HG03460 (cell line): ENCODE results near the gene DENND6B.
"Not testable (repeated sequence)": the region's sequence is repeated elsewhere in the genome, so short reads cannot be mapped to it uniquely, and the experiment has no call there.

Experiments used
- ATAC-seq: cut with Tn5 transposase; IDR thresholded peaks from one replicate; pipeline ENCODE4 v1.9.1; 2021; ENCODE audit not compliant: unreplicated experiment

The DENND6B gene

GRCh38 chr22:50274771-50275170 is 52.0 kb downstream of the DENND6B start:
- ATAC-seq = no peak

- no peak for ATAC-seq
Observed at GRCh38 chr22:50274311-50274710, 52.5 kb downstream of the DENND6B start.

DNA sequence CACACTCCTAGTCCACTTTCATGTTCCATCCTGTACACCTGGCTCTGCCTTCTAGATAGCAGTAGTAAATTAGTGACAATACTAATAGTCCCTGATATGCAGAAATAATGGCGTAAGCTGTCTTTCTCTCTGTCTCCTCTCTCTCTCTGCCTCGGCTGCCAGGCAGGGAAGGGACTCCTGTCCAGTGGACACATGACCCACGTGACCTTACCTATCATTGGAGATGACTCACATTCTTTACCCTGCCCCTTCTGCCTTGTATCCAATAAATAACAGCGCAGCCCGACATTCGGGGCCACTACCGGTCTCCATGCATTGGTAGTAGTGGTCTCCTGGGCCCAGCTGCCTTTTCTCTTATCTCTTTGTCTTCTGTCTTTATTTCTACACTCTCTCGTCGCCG is 53.0 kb downstream of the DENND6B start:
- ATAC-seq = not testable (repeated sequence)

- not testable (repeated sequence) for ATAC-seq
Observed at GRCh38 chr22:50273352-50273751, 53.5 kb downstream of the DENND6B start.

- no peak for ATAC-seq
Observed at GRCh38 chr22:50272044-50272802, 54.6 kb downstream of the DENND6B start.

GRCh38 chr22:50271519-50271970 is 55.3 kb downstream of the DENND6B start:
- no peak for ATAC-seq

GRCh38 chr22:50270666-50271394 is 56.0 kb downstream of the DENND6B start:
- ATAC-seq = no peak

GRCh38 chr22:50269970-50270665 is 56.7 kb downstream of the DENND6B start, which contains the start of gene MAPK11:
TSS of gene MAPK11 (minus strand) at chr22:50270380. CDS start at chr22:50270292, 88 bp downstream.
- no peak for ATAC-seq

- no peak for ATAC-seq
Observed at GRCh38 chr22:50269573-50269969, 57.2 kb downstream of the DENND6B start.

DNA sequence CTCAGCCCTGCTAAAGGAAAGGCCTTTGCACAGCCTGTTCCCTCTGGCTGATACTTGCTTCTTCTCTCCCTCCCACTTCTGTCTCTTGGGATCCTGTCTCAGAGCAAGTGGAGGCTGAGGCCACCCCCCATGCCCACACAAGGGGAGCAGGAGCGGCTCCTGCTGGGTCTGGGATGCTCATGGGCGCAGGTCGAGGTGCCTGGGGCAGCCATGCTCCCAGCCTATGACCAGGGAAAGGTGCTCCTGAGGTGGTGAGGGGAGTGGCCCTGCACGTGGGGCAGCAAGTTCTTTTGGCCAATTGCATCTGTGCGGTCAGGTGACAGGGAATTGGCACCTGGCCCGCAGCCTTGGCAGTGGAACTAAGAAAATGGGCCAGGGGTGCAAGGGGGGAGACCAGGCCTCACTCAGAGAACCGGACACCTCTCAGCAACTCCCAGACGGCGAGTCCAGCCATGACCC is 58.1 kb downstream of the DENND6B start:
- no peak for ATAC-seq

- no peak for ATAC-seq
Observed at GRCh38 chr22:50267591-50268390, 59.0 kb downstream of the DENND6B start.

GRCh38 chr22:50266994-50267393 is 59.8 kb downstream of the DENND6B start:
- no peak for ATAC-seq

DNA sequence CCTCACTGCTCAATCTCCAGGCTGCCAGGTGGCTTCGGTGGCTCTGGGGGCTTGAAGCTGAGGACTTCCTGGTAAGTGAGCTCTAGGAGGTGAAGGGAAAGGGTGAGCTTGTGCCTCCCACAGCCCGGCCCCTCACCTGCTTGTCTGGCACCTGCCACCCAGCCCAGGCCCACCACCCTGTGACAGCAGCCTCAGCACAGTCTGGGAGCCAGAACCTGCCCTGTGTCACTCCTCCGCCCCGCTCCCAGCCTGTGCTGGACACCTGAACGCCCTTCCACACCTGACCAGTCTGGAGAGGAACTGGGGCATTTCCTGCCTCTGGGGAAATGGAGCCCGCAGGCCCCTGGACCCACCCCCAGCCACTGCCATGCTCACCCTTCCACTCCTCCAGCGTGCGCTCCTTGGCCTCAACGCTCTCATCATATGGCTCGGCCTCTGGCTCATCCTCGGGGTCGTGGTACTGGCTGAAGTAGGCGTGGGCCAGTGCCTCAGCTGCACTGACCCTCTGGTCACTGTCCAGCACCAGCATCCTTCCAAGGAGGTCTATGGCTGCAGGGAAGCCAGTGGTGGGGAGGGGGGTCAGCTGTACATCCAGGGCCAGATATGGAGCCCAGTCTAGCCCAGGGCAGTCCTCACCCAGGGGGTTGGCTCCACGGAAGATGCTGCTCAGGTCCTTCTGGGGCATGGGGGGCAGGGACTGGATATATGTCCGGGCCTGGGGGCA is 61.7 kb downstream of the DENND6B start:
- no peak for ATAC-seq

DNA sequence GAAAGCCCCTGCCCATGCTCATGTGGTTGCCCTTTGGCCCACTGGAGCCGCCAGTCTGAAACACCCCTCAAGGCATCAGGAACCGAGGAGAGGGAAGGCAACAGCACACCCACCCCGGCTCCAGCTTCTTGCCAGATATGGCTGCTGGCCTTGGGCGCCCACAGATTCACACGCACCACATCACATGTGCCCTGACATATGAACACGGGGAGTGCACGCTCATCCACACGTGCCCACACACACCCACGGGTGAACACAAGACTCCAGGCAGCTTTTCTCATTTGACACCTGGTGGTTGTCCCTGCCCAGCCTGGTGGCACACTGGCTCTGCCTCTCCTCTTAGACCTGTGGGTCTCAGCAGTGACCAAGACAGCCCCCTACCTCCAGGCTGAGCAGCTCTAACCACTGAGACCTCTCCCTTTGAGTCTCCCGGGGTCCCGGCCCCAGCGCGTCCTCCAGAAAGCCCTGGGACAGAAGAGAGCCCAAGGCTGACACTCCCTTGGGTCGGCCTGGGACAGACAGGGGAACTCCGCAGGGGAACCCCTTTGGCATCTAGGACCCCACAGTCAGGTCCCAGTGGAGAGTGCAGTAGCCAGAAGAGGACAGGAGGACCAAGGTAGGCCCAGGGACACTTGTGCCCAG is 62.6 kb downstream of the DENND6B start:
- no peak for ATAC-seq

- ATAC-seq = no peak
Observed at GRCh38 chr22:50262973-50263617, 63.7 kb downstream of the DENND6B start.

GRCh38 chr22:50262460-50262911 is 64.3 kb downstream of the DENND6B start:
- no peak for ATAC-seq

DNA sequence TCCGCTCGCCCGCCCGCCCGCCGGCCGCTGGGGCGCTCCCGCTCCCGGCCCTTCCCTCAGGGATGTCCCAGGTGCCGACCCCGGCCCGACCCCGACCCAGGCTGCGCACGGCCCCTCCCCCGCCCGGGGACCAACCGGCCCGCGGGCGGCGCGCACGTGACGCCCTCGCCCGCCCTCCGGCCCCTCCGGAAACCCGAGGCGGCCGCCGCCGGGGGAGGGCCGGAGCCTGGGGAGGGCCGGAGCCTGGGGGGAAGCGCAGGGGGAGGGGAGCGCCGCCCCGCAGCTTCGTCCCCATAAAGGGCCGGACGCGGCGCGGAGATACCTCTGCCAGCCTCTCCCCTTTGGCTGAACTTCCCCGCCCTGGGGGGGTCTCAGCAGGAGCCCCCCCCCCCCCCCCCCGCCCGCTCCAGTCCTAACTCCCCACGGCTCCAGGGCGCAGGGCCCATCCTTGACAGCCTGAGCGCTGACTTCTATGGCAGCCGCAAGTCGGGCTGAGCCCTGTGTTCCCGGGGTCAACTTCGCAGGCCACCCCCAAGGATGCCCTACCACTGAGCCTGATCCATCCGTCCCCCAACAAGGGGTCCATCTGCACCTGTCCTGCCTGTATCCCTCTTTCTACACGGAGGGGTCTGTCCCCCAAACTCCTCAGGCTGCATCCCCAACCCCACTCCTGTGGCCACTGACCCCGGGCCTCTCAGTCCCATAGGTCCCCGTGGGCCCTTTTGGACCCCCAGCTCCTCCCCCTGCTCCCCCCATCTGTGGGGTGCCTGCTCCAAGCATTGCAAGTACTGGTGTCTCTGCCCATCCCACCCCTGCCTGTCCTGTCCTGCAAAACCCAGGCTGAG is 65.0 kb downstream of the DENND6B start, which contains the start of gene MAPK12:
MAPK12 (minus strand) TSS at position 69 of the 845 bp plus-strand sequence. CDS start 174 bp downstream, outside the sequence.
- ATAC-seq = no peak
